HepG2 (cell line): ENCODE measurements around the gene SRSF1. TPM values are rescaled to one million over a fixed set of nuclear protein-coding genes. Genes with fewer than 3 reads are reported as not detected.

Source experiments
- ADNP ChIP-seq: sonication (generic); formaldehyde crosslinking; IDR thresholded peaks from 2 replicates; pipeline ENCODE4 v1.4.0; 2020; ENCODE audit warnings: missing genetic modification reagents
- AGO2 ChIP-seq: fragments of 200-400 bp; formaldehyde crosslinking; optimal IDR thresholded peaks from 2 replicates; pipeline ENCODE3; 2017; ENCODE audit warnings: mild to moderate bottlenecking, low read depth, low read length, moderate library complexity
- ASH2L ChIP-seq: fragments of 300-600, 200-600 bp; sonication (generic); IDR thresholded peaks from 2 replicates; pipeline ENCODE4 v1.7.0; 2017; ENCODE audit warnings: low read depth, mild to moderate bottlenecking, moderate library complexity, mixed read lengths, low read length; ENCODE audit not compliant: insufficient read length
- ATRX ChIP-seq: sonication (generic); formaldehyde crosslinking; IDR thresholded peaks from 2 replicates; pipeline ENCODE4 v1.4.0; 2020; ENCODE audit warnings: missing genetic modification reagents, borderline replicate concordance
- CENPX ChIP-seq: sonication (generic); formaldehyde crosslinking; IDR thresholded peaks from 2 replicates; pipeline ENCODE4 v1.9.0; 2021; ENCODE audit warnings: mild to moderate bottlenecking, missing genetic modification reagents, moderate library complexity
- NFE2L1 ChIP-seq: sonication (generic); formaldehyde crosslinking; IDR thresholded peaks from 2 replicates; pipeline ENCODE4 v1.4.0; 2020; ENCODE audit warnings: missing genetic modification reagents, mild to moderate bottlenecking, borderline replicate concordance
- NR3C1 ChIP-seq: sonication (generic); formaldehyde crosslinking; IDR thresholded peaks from 2 replicates; pipeline ENCODE4 v1.4.0; 2020; ENCODE audit warnings: missing genetic modification reagents
- PCBP2 ChIP-seq: fragments of 200-400 bp; formaldehyde crosslinking; optimal IDR thresholded peaks from 2 replicates; pipeline ENCODE3; 2018; ENCODE audit warnings: low read length, low read depth; ENCODE audit not compliant: poor library complexity, severe bottlenecking
- RFX5 ChIP-seq: IDR thresholded peaks from 2 replicates; pipeline ENCODE4 v1.6.1; 2011; ENCODE audit warnings: low read depth, low read length, improper control_type of control experiment
- SATB2 ChIP-seq: sonication (generic); formaldehyde crosslinking; IDR thresholded peaks from 2 replicates; pipeline ENCODE4 v1.5.0; 2020; ENCODE audit warnings: missing genetic modification reagents
- SPEN ChIP-seq: sonication (generic); formaldehyde crosslinking; IDR thresholded peaks from 2 replicates; pipeline ENCODE4 v1.5.1; 2020; ENCODE audit warnings: low read depth, mild to moderate bottlenecking, missing genetic modification reagents
- STAG1 ChIP-seq: sonication (generic); formaldehyde crosslinking; IDR thresholded peaks from 2 replicates; pipeline ENCODE4 v1.4.0; 2020; ENCODE audit warnings: missing genetic modification reagents
- U2AF1 ChIP-seq: fragments of 200-400 bp; formaldehyde crosslinking; optimal IDR thresholded peaks from 2 replicates; pipeline ENCODE3; 2017; ENCODE audit warnings: mild to moderate bottlenecking, low read depth, low read length
- ZFAT ChIP-seq: sonication (generic); formaldehyde crosslinking; conservative IDR thresholded peaks from 2 replicates; pipeline ENCODE4 v1.8.1; 2023; ENCODE audit warnings: missing genetic modification reagents, inconsistent platforms
- ZFYVE20 ChIP-seq: sonication (generic); formaldehyde crosslinking; IDR thresholded peaks from 2 replicates; pipeline ENCODE4 v1.8.0; 2023; ENCODE audit warnings: low read depth, mild to moderate bottlenecking, moderate library complexity, missing genetic modification reagents, borderline replicate concordance
- ZNF501 ChIP-seq: sonication (generic); formaldehyde crosslinking; IDR thresholded peaks from 2 replicates; pipeline ENCODE4 v1.5.1; 2020; ENCODE audit warnings: mild to moderate bottlenecking, moderate library complexity, missing genetic modification reagents
- ZNF549 ChIP-seq: sonication (generic); formaldehyde crosslinking; IDR thresholded peaks from 2 replicates; pipeline ENCODE4 v1.5.0; 2020; ENCODE audit warnings: missing genetic modification reagents
- ZNF878 ChIP-seq: sonication (generic); formaldehyde crosslinking; IDR thresholded peaks from 2 replicates; pipeline ENCODE4 v1.8.1; 2023; ENCODE audit warnings: mild to moderate bottlenecking, missing genetic modification reagents, moderate library complexity
- polyA plus RNA-seq, 8 experiments: library from polyadenylated mRNA; depleted of rRNA in 3 of 8; stranded (reverse) in 7 of 8; unstranded in 1 of 8; fragments of >200 nt; fragmentation: Illumina TruSeq in 4 of 8; extraction: Trizol in 4 of 8; gene quantifications; 2 replicates each; pipeline versions ENCODE4 v1.2.1 to v1.2.3, GENCODE V29; 2011 to 2016; ENCODE audit warnings: low read depth in 4 of 8, missing spikeins in 1 of 8, mixed read lengths in 1 of 8; ENCODE audit not compliant: insufficient read depth in 1 of 8
- total RNA-seq, 5 experiments: library from RNA; depleted of rRNA; stranded (reverse); fragments of >200 nt; fragmentation: Illumina TruSeq; extraction: Trizol; gene quantifications; 2 replicates each; pipeline ENCODE4 v1.2.3, GENCODE V29; 2016; ENCODE audit warnings: low read depth in 1 of 5
- TF ChIP-seq, protein P1 (sequence below): IDR thresholded peaks from 2 replicates; pipeline ENCODE4 v1.4.0; 2020; ENCODE audit warnings: mild to moderate bottlenecking, missing genetic modification reagents
- TF ChIP-seq, protein P2 (sequence below): sonication (generic); formaldehyde crosslinking; IDR thresholded peaks from 2 replicates; pipeline ENCODE4 v1.5.0; 2020; ENCODE audit warnings: missing genetic modification reagents, mild to moderate bottlenecking, borderline replicate concordance
- TF ChIP-seq, protein P3 (sequence below): sonication (generic); formaldehyde crosslinking; IDR thresholded peaks from 2 replicates; pipeline ENCODE4 v1.8.1; 2023; ENCODE audit warnings: missing genetic modification reagents, inconsistent platforms, borderline replicate concordance

The SRSF1 gene
- total and polyA plus RNA-seq, 2 of the 13 experiments (the other 11 are each of a cell fraction or from before 2014, with no cell fraction given) = 142 to 445 TPM

DNA sequence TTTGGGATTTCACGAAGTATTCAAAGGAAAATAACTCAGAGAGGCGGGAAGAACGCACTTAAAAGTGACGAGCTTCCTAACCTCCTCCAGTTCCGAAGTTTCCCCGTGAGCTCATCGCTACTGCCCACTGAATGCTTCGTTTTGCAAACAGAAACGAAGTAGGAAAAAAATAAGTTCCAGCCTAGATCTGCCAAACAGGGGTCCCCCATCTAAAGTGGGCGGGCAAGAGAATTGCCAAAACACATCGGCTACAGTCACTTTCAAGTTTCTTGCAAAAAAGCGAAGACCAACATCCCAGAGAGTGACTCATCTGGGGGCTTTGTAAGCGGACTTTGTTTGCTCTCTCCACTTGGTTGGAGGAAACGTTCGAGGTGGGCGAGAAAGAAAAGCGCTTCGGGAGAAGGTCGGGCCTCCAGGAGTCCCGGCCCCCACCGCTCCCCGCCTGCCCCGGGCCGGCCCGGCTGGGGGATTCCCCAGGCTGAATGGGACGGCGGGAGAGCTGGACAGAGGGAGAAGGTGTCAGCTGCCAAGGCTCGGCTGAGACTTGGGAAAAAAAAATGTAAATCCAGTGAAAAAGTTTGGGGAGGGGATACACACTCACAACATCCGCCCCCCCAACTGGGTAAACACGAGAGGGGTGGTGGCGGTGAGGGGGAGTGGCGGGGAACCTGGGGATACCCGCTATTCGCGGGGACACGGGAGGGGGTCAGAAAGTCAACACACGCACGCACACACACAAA, 20.0 kb downstream of the SRSF1 start (continued):
- TF ChIP-seq, protein P1, sequence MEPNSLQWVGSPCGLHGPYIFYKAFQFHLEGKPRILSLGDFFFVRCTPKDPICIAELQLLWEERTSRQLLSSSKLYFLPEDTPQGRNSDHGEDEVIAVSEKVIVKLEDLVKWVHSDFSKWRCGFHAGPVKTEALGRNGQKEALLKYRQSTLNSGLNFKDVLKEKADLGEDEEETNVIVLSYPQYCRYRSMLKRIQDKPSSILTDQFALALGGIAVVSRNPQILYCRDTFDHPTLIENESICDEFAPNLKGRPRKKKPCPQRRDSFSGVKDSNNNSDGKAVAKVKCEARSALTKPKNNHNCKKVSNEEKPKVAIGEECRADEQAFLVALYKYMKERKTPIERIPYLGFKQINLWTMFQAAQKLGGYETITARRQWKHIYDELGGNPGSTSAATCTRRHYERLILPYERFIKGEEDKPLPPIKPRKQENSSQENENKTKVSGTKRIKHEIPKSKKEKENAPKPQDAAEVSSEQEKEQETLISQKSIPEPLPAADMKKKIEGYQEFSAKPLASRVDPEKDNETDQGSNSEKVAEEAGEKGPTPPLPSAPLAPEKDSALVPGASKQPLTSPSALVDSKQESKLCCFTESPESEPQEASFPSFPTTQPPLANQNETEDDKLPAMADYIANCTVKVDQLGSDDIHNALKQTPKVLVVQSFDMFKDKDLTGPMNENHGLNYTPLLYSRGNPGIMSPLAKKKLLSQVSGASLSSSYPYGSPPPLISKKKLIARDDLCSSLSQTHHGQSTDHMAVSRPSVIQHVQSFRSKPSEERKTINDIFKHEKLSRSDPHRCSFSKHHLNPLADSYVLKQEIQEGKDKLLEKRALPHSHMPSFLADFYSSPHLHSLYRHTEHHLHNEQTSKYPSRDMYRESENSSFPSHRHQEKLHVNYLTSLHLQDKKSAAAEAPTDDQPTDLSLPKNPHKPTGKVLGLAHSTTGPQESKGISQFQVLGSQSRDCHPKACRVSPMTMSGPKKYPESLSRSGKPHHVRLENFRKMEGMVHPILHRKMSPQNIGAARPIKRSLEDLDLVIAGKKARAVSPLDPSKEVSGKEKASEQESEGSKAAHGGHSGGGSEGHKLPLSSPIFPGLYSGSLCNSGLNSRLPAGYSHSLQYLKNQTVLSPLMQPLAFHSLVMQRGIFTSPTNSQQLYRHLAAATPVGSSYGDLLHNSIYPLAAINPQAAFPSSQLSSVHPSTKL (CRISPR knock-in tag) = peak; percentile 67; the same call in 1 of the 2 replicates
- TF ChIP-seq ZNF549 (CRISPR knock-in tag) (no peak), ZFAT (no peak), ZNF501 (peak; percentile 74), PCBP2 (no peak), U2AF1 (peak; percentile 53), ATRX (CRISPR knock-in tag) (no peak), ADNP (CRISPR knock-in tag) (no peak), STAG1 (CRISPR knock-in tag) (0 out of 2 replicates have a peak, but pooled peaks have one; percentile 3), CENPX (CRISPR knock-in tag) (no peak), ZNF878 (CRISPR knock-in tag) (no peak), SPEN (CRISPR knock-in tag) (peak; percentile 18; the same call in 1 of the 2 replicates), RFX5 (no peak), ZFYVE20 (CRISPR knock-in tag) (no peak), NFE2L1 (CRISPR knock-in tag) (no peak), NR3C1 (no peak), SATB2 (CRISPR knock-in tag) (no peak), AGO2 (peak; percentile 7), ASH2L (no peak)
- TF ChIP-seq, protein P2, sequence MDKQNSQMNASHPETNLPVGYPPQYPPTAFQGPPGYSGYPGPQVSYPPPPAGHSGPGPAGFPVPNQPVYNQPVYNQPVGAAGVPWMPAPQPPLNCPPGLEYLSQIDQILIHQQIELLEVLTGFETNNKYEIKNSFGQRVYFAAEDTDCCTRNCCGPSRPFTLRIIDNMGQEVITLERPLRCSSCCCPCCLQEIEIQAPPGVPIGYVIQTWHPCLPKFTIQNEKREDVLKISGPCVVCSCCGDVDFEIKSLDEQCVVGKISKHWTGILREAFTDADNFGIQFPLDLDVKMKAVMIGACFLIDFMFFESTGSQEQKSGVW (CRISPR knock-in tag) = no peak
- TF ChIP-seq, protein P3, sequence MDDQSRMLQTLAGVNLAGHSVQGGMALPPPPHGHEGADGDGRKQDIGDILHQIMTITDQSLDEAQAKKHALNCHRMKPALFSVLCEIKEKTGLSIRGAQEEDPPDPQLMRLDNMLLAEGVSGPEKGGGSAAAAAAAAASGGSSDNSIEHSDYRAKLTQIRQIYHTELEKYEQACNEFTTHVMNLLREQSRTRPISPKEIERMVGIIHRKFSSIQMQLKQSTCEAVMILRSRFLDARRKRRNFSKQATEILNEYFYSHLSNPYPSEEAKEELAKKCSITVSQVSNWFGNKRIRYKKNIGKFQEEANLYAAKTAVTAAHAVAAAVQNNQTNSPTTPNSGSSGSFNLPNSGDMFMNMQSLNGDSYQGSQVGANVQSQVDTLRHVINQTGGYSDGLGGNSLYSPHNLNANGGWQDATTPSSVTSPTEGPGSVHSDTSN (CRISPR knock-in tag) = no peak
